WTC11 (cell line): ENCODE data around the gene ADCY2. TPM values are rescaled to one million over a fixed set of nuclear protein-coding genes. Genes with fewer than 3 reads are reported as not detected.

Experiments
- ATAC-seq: fragments of 200-7000 bp; cut with Tn5 transposase; 2 replicates; pipeline ENCODE4 v1.10.0; 2021; ENCODE audit warnings: mild to moderate bottlenecking, moderate library complexity
- CTCF ChIA-PET: fragments of 300-600 bp; sonication (Branson Sonifier 250); formaldehyde crosslinking; loops from one replicate; lab custom pipeline; 2021; ENCODE audit warnings: antibody characterized with exemption; lab: Charles Lee
- POLR2A ChIA-PET: fragments of 350-600 bp; sonication (Branson Sonifier 250); formaldehyde crosslinking; loops from one replicate; lab custom pipeline; 2021; ENCODE audit warnings: antibody characterized with exemption; lab: Charles Lee
- DNase-seq: peaks from one replicate; pipeline ENCODE4 v3.0.0; 2021; ENCODE audit warnings: low spot score
- H3K27ac Mint-ChIP-seq: 2 replicates; pipeline ENCODE4 v1.8.0; 2021; ENCODE audit warnings: mixed read lengths
- H3K27me3 Mint-ChIP-seq: 2 replicates; pipeline ENCODE4 v1.8.0; 2021; ENCODE audit warnings: low read depth, mild to moderate bottlenecking, moderate library complexity, mixed read lengths
- H3K36me3 Mint-ChIP-seq: 2 replicates; pipeline ENCODE4 v1.8.0; 2021; ENCODE audit warnings: mixed read lengths
- H3K4me1 Mint-ChIP-seq: 2 replicates; pipeline ENCODE4 v1.8.0; 2022; ENCODE audit warnings: mixed read lengths
- H3K4me3 Mint-ChIP-seq: 2 replicates; pipeline ENCODE4 v1.8.0; 2021; ENCODE audit warnings: mild to moderate bottlenecking, moderate library complexity, mixed read lengths
- H3K9me3 Mint-ChIP-seq: 2 replicates; pipeline ENCODE4 v1.8.0; 2021; ENCODE audit warnings: mixed read lengths
- ATF1 ChIP-seq: sonication (generic); formaldehyde crosslinking; IDR thresholded peaks from 2 replicates; pipeline ENCODE4 v1.8.1; 2023; ENCODE audit warnings: mild to moderate bottlenecking, moderate library complexity, missing genetic modification reagents
- IRF2 ChIP-seq: sonication (generic); formaldehyde crosslinking; IDR thresholded peaks from 2 replicates; pipeline ENCODE4 v1.8.0; 2022; ENCODE audit warnings: low read depth, missing genetic modification reagents, borderline replicate concordance
- MXD4 ChIP-seq: fragments of 250-450 bp; sonication (Bioruptor Pico); IDR thresholded peaks from 2 replicates; pipeline ENCODE4 v1.8.0; 2021; ENCODE audit warnings: mild to moderate bottlenecking, moderate library complexity, borderline replicate concordance
- MYBL2 ChIP-seq: sonication (generic); formaldehyde crosslinking; IDR thresholded peaks from 2 replicates; pipeline ENCODE4 v1.8.1; 2023; ENCODE audit warnings: mild to moderate bottlenecking, moderate library complexity, missing genetic modification reagents
- NFE2L1 ChIP-seq: sonication (generic); formaldehyde crosslinking; IDR thresholded peaks from 2 replicates; pipeline ENCODE4 v1.8.1; 2023; ENCODE audit warnings: missing genetic modification reagents
- NR1H2 ChIP-seq: sonication (generic); formaldehyde crosslinking; IDR thresholded peaks from 2 replicates; pipeline ENCODE4 v1.9.0; 2021; ENCODE audit warnings: mild to moderate bottlenecking, moderate library complexity, missing genetic modification reagents
- RELA ChIP-seq: sonication (generic); formaldehyde crosslinking; IDR thresholded peaks from 2 replicates; pipeline ENCODE4 v1.8.1; 2022; ENCODE audit warnings: missing genetic modification reagents, mild to moderate bottlenecking, borderline replicate concordance
- RORB ChIP-seq: fragments of 250-450 bp; sonication (Bioruptor Pico); IDR thresholded peaks from 2 replicates; pipeline ENCODE4 v1.9.0; 2021; ENCODE audit warnings: mild to moderate bottlenecking
- SMAD3 ChIP-seq: sonication (generic); formaldehyde crosslinking; IDR thresholded peaks from 2 replicates; pipeline ENCODE4 v1.8.0; 2022; ENCODE audit warnings: missing genetic modification reagents, mild to moderate bottlenecking, borderline replicate concordance
- TEAD4 ChIP-seq: sonication (generic); formaldehyde crosslinking; IDR thresholded peaks from 2 replicates; pipeline ENCODE4 v1.8.0; 2022; ENCODE audit warnings: mild to moderate bottlenecking, missing genetic modification reagents
- ZBTB21 ChIP-seq: sonication (generic); formaldehyde crosslinking; IDR thresholded peaks from 2 replicates; pipeline ENCODE4 v1.8.1; 2023; ENCODE audit warnings: mild to moderate bottlenecking, missing genetic modification reagents, borderline replicate concordance
- ZNF121 ChIP-seq: sonication (generic); formaldehyde crosslinking; IDR thresholded peaks from 2 replicates; pipeline ENCODE4 v1.8.0; 2023; ENCODE audit warnings: missing genetic modification reagents
- ZNF232 ChIP-seq: sonication (generic); formaldehyde crosslinking; IDR thresholded peaks from 2 replicates; pipeline ENCODE4 v1.8.0; 2022; ENCODE audit warnings: mild to moderate bottlenecking, missing genetic modification reagents
- ZNF263 ChIP-seq: sonication (generic); formaldehyde crosslinking; IDR thresholded peaks from 2 replicates; pipeline ENCODE4 v1.8.1; 2022; ENCODE audit warnings: low read depth, mild to moderate bottlenecking, moderate library complexity, missing genetic modification reagents
- ZNF512 ChIP-seq: sonication (generic); formaldehyde crosslinking; IDR thresholded peaks from 2 replicates; pipeline ENCODE4 v1.8.1; 2022; ENCODE audit warnings: missing genetic modification reagents, borderline replicate concordance
- total RNA-seq: library from RNA; stranded (reverse); gene quantifications from 3 replicates; pipeline ENCODE4 v1.2.3, GENCODE V29; 2021
- TF ChIP-seq, protein P1 (sequence below): fragments of 250-450 bp; sonication (Bioruptor Pico); IDR thresholded peaks from 2 replicates; pipeline ENCODE4 v1.9.0; 2021; ENCODE audit warnings: mild to moderate bottlenecking, borderline replicate concordance
- TF ChIP-seq, protein P2 (sequence below): fragments of 250-450 bp; sonication (Bioruptor Pico); IDR thresholded peaks from 2 replicates; pipeline ENCODE4 v1.8.0; 2021; ENCODE audit warnings: mild to moderate bottlenecking
- TF ChIP-seq, protein P3 (sequence below): sonication (generic); formaldehyde crosslinking; IDR thresholded peaks from 2 replicates; pipeline ENCODE4 v1.8.0; 2022; ENCODE audit warnings: mild to moderate bottlenecking, missing genetic modification reagents
- TF ChIP-seq, protein P4 (sequence below): sonication (generic); formaldehyde crosslinking; IDR thresholded peaks from 2 replicates; pipeline ENCODE4 v1.8.1; 2023; ENCODE audit warnings: mild to moderate bottlenecking, missing genetic modification reagents, moderate library complexity
- TF ChIP-seq, protein P5 (sequence below): sonication (generic); formaldehyde crosslinking; IDR thresholded peaks from 2 replicates; pipeline ENCODE4 v1.8.0; 2022; ENCODE audit warnings: mild to moderate bottlenecking, missing genetic modification reagents

Gene ADCY2
- total RNA-seq, 1 experiment from 2014 or later = 142 TPM

DNA sequence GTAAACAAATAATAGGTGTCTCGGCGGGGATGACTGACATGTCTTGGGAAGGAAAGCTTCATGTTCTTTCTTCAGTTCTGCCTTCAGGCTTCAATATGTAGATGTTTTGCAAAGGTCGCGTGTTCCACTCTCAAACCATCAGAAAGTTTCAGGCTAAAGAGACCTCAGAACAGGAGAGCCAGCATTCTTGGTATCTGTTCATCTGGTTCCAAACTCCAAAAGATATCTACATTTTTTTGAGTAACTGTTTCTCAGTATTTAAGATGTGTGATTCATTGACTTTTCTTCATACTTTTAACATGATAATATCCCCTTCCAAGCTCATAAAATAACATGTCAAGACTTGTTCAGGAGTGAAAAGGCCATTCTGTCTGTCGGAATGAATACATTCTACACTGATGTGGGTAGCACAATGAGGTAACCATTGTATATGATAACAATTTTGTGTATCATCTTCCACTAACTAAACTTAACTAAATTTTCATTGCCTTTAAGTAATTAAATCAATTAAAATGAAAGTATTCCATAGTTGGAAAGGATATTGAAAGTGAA, 271.4 kb downstream of the ADCY2 start:
- H3K36me3 Mint-ChIP-seq = peaks cover 57% of the 10 kb centered on the region
- no peak overlapping the region for H3K4me3 Mint-ChIP-seq
- DNase-seq (no peak), ATAC-seq (no peak)
- TF ChIP-seq MXD4 (no peak), IRF2 (CRISPR knock-in tag) (no peak), ZNF512 (no peak)
- H3K27me3 Mint-ChIP-seq = no peaks in the 10 kb centered on the region
- H3K9me3 Mint-ChIP-seq = peaks cover 19% of the 10 kb centered on the region
- H3K4me1 Mint-ChIP-seq = peaks cover 49% of the 10 kb centered on the region
- CTCF ChIA-PET = no interaction called here
- peak overlapping the region; percentile 42 for H3K27ac Mint-ChIP-seq
- POLR2A ChIA-PET = no interaction called here

DNA sequence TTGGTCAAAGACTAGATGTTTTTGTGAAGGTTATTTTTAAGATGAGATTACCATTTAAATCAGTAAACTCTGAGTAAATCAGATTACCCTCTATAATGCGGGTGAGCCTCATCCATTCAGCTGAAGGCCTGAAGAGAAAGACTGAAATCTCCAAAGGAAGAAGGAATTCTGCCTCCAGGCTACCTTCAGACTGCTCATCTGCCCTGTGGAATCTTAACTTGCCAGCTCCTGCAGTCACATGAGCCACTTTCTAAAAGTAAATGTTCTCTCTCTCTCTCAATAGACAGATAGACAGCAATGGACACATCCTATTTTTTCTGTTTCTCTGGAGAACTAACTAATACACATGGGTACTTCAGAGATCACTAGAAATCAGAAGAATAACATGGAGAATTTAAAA, 272.2 kb downstream of the ADCY2 start:
- Mint-ChIP-seq H3K36me3 (peaks cover 57% of the 10 kb centered on the region), H3K4me3 (no peak overlapping the region), H3K27ac (no peak overlapping the region), H3K4me1 (peaks cover 40% of the 10 kb centered on the region), H3K9me3 (peaks cover 19% of the 10 kb centered on the region), H3K27me3 (no peaks in the 10 kb centered on the region)
- ChIA-PET CTCF (no interaction called here), POLR2A (no interaction called here)
- no peak for ATAC-seq
- no peak for DNase-seq
- TF ChIP-seq ATF1 (CRISPR knock-in tag) = no peak
- TF ChIP-seq MYBL2 (CRISPR knock-in tag) = no peak
- TF ChIP-seq ZNF232 = no peak
- TF ChIP-seq ZBTB21 (CRISPR knock-in tag) = no peak
- no peak for TF ChIP-seq RELA
- TF ChIP-seq NFE2L1 (CRISPR knock-in tag) = no peak
- TF ChIP-seq, protein P1, sequence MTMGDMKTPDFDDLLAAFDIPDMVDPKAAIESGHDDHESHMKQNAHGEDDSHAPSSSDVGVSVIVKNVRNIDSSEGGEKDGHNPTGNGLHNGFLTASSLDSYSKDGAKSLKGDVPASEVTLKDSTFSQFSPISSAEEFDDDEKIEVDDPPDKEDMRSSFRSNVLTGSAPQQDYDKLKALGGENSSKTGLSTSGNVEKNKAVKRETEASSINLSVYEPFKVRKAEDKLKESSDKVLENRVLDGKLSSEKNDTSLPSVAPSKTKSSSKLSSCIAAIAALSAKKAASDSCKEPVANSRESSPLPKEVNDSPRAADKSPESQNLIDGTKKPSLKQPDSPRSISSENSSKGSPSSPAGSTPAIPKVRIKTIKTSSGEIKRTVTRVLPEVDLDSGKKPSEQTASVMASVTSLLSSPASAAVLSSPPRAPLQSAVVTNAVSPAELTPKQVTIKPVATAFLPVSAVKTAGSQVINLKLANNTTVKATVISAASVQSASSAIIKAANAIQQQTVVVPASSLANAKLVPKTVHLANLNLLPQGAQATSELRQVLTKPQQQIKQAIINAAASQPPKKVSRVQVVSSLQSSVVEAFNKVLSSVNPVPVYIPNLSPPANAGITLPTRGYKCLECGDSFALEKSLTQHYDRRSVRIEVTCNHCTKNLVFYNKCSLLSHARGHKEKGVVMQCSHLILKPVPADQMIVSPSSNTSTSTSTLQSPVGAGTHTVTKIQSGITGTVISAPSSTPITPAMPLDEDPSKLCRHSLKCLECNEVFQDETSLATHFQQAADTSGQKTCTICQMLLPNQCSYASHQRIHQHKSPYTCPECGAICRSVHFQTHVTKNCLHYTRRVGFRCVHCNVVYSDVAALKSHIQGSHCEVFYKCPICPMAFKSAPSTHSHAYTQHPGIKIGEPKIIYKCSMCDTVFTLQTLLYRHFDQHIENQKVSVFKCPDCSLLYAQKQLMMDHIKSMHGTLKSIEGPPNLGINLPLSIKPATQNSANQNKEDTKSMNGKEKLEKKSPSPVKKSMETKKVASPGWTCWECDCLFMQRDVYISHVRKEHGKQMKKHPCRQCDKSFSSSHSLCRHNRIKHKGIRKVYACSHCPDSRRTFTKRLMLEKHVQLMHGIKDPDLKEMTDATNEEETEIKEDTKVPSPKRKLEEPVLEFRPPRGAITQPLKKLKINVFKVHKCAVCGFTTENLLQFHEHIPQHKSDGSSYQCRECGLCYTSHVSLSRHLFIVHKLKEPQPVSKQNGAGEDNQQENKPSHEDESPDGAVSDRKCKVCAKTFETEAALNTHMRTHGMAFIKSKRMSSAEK (CRISPR knock-in tag) = no peak
- TF ChIP-seq, protein P2, sequence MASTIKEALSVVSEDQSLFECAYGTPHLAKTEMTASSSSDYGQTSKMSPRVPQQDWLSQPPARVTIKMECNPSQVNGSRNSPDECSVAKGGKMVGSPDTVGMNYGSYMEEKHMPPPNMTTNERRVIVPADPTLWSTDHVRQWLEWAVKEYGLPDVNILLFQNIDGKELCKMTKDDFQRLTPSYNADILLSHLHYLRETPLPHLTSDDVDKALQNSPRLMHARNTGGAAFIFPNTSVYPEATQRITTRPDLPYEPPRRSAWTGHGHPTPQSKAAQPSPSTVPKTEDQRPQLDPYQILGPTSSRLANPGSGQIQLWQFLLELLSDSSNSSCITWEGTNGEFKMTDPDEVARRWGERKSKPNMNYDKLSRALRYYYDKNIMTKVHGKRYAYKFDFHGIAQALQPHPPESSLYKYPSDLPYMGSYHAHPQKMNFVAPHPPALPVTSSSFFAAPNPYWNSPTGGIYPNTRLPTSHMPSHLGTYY = no peak
- TF ChIP-seq ZNF263 (CRISPR knock-in tag) = no peak
- TF ChIP-seq ZNF512 = no peak
- no peak for TF ChIP-seq ZNF121 (CRISPR knock-in tag)
- TF ChIP-seq SMAD3 = no peak
- TF ChIP-seq, protein P3, sequence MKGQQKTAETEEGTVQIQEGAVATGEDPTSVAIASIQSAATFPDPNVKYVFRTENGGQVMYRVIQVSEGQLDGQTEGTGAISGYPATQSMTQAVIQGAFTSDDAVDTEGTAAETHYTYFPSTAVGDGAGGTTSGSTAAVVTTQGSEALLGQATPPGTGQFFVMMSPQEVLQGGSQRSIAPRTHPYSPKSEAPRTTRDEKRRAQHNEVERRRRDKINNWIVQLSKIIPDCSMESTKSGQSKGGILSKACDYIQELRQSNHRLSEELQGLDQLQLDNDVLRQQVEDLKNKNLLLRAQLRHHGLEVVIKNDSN = no peak
- no peak for TF ChIP-seq RORB
- TF ChIP-seq TEAD4 (CRISPR knock-in tag) = no peak
- TF ChIP-seq, protein P4, sequence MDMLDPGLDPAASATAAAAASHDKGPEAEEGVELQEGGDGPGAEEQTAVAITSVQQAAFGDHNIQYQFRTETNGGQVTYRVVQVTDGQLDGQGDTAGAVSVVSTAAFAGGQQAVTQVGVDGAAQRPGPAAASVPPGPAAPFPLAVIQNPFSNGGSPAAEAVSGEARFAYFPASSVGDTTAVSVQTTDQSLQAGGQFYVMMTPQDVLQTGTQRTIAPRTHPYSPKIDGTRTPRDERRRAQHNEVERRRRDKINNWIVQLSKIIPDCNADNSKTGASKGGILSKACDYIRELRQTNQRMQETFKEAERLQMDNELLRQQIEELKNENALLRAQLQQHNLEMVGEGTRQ = no peak
- no peak for TF ChIP-seq NR1H2 (CRISPR knock-in tag)
- TF ChIP-seq, protein P5, sequence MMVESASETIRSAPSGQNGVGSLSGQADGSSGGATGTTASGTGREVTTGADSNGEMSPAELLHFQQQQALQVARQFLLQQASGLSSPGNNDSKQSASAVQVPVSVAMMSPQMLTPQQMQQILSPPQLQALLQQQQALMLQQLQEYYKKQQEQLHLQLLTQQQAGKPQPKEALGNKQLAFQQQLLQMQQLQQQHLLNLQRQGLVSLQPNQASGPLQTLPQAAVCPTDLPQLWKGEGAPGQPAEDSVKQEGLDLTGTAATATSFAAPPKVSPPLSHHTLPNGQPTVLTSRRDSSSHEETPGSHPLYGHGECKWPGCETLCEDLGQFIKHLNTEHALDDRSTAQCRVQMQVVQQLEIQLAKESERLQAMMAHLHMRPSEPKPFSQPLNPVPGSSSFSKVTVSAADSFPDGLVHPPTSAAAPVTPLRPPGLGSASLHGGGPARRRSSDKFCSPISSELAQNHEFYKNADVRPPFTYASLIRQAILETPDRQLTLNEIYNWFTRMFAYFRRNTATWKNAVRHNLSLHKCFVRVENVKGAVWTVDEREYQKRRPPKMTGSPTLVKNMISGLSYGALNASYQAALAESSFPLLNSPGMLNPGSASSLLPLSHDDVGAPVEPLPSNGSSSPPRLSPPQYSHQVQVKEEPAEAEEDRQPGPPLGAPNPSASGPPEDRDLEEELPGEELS (CRISPR knock-in tag) = no peak
